Measurements from ENCODE around the gene CPNE9.

DNA sequence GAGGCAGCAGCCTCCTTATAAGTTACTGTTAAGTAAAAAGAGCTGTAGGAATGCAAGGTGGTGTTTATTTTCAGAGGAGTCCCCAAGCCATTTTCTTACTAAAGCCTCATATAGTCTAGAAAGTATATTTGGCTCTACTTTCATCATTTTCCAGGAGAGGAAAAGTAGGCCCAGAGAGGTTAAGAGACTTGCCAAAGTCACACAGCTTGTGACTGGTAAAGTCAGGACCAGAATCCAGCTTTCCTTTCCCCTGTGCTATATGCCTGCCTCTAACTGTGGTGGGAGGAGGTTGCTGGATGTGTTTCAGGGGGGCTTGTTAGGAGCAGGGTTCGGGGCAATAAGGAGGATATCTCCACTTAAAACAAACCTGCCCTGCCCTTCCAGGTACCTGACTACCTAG is 38.9 kb downstream of the CPNE9 start:
- no peak for TF ChIP-seq SP1 (IDR thresholded peaks at IDR 0.05)
- TF ChIP-seq FOXM1 (IDR thresholded peaks at IDR 0.05; ENCODE audit: borderline replicate concordance) = no peak
- TF ChIP-seq, protein P1, sequence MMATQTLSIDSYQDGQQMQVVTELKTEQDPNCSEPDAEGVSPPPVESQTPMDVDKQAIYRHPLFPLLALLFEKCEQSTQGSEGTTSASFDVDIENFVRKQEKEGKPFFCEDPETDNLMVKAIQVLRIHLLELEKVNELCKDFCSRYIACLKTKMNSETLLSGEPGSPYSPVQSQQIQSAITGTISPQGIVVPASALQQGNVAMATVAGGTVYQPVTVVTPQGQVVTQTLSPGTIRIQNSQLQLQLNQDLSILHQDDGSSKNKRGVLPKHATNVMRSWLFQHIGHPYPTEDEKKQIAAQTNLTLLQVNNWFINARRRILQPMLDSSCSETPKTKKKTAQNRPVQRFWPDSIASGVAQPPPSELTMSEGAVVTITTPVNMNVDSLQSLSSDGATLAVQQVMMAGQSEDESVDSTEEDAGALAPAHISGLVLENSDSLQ (IDR thresholded peaks at IDR 0.05) = no peak
- no peak for TF ChIP-seq TARDBP (IDR thresholded peaks at IDR 0.05)
- no peak for TF ChIP-seq FOXA1 (IDR thresholded peaks at IDR 0.05)
- no peak for TF ChIP-seq BHLHE40 (IDR thresholded peaks at IDR 0.05; ENCODE audit: borderline replicate concordance)
- no peak for TF ChIP-seq ARNT (IDR thresholded peaks at IDR 0.05)
- TF ChIP-seq SUZ12 (IDR thresholded peaks at IDR 0.05) = no peak
- no peak for TF ChIP-seq FOXK2 (IDR thresholded peaks at IDR 0.05)
- no peak for TF ChIP-seq ELF4 (IDR thresholded peaks at IDR 0.05)
- TF ChIP-seq L3MBTL2 (conservative IDR thresholded peaks at IDR 0.05) = no peak
